Measurements from ENCODE around the gene ZNF837. TPM values are rescaled to one million over a fixed set of nuclear protein-coding genes. Genes with fewer than 3 reads are reported as not detected.
A peak's percentile ranks its signal among the peaks of the same experiment; 100 is the strongest.

ZNF837 gene
- total and polyA plus RNA-seq, 2 of the 13 experiments (the other 11 are each of a cell fraction or from before 2014, with no cell fraction given), result 0.29 to 1.3 TPM

DNA sequence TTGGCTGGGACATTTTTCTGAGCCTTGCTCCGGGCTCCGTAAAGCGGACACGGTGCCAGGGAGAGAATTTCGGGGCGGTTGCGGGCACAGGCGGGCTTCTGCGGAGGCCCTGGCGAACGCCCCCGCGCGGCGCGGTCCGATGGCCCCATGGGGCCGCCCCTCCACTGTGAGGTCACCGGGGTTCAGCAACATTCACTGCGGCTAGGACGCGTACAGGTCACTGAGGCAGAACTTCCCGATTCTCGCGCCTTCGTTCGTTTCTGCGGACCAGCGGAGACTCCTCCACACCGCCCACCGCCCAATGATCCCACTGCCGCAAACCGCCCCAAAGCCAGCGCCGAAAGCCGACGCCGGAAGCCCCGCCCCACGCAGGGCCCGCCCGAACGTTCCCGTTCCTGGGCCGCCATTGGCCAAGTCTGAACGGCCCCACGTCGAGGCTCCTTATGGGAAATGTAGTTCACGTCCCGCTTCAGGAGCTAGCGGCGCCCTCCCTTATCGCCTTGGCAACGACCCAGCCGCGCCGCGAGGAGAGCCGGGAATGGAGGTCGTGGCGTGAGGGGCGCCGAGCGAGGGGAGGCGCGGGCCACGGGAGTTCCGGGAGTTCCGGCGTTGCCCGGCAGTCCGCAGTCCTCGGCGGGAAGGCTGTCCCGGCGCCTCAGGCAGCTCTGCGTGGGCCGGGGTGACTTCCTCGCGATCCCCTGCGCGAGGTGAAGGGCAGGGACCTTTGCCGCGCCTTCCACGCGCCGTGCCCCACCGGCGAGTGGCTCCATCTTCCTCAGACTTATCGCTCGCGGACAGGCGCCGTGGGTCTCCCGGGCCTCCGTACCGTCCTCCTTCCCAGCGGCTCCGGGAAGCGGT, 27.6 kb upstream of the ZNF837 start, which contains the start of gene ZNF584 (continued):
- TF ChIP-seq, protein P1, sequence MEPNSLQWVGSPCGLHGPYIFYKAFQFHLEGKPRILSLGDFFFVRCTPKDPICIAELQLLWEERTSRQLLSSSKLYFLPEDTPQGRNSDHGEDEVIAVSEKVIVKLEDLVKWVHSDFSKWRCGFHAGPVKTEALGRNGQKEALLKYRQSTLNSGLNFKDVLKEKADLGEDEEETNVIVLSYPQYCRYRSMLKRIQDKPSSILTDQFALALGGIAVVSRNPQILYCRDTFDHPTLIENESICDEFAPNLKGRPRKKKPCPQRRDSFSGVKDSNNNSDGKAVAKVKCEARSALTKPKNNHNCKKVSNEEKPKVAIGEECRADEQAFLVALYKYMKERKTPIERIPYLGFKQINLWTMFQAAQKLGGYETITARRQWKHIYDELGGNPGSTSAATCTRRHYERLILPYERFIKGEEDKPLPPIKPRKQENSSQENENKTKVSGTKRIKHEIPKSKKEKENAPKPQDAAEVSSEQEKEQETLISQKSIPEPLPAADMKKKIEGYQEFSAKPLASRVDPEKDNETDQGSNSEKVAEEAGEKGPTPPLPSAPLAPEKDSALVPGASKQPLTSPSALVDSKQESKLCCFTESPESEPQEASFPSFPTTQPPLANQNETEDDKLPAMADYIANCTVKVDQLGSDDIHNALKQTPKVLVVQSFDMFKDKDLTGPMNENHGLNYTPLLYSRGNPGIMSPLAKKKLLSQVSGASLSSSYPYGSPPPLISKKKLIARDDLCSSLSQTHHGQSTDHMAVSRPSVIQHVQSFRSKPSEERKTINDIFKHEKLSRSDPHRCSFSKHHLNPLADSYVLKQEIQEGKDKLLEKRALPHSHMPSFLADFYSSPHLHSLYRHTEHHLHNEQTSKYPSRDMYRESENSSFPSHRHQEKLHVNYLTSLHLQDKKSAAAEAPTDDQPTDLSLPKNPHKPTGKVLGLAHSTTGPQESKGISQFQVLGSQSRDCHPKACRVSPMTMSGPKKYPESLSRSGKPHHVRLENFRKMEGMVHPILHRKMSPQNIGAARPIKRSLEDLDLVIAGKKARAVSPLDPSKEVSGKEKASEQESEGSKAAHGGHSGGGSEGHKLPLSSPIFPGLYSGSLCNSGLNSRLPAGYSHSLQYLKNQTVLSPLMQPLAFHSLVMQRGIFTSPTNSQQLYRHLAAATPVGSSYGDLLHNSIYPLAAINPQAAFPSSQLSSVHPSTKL (CRISPR knock-in tag; IDR thresholded peaks at IDR 0.05), result 0 out of 2 replicates have a peak, but pooled peaks have one; percentile 12
- peak; percentile 30; the same call in 1 of the 2 replicates for TF ChIP-seq ZNF441 (CRISPR knock-in tag; IDR thresholded peaks at IDR 0.05; ENCODE audit: borderline replicate concordance)
- TF ChIP-seq HNRNPH1 (optimal IDR thresholded peaks at IDR 0.05; ENCODE audit: low read depth, low read length), result peak; percentile 87
- TF ChIP-seq TARDBP (CRISPR knock-in tag; IDR thresholded peaks at IDR 0.05), result peak; percentile 60
- peak; percentile 89 for TF ChIP-seq IRF2 (CRISPR knock-in tag; IDR thresholded peaks at IDR 0.05)
- peak; percentile 53 to 56; a peak in 1 of 4 replicates for TF ChIP-seq KLF16 (CRISPR knock-in tag; IDR thresholded peaks at IDR 0.05)
- TF ChIP-seq NRL (CRISPR knock-in tag; IDR thresholded peaks at IDR 0.05; ENCODE audit: borderline replicate concordance), result peak; percentile 53; the same call in 1 of the 2 replicates
- TF ChIP-seq RFX3 (CRISPR knock-in tag; IDR thresholded peaks at IDR 0.05), result peak; percentile 94
- TF ChIP-seq, protein P2, sequence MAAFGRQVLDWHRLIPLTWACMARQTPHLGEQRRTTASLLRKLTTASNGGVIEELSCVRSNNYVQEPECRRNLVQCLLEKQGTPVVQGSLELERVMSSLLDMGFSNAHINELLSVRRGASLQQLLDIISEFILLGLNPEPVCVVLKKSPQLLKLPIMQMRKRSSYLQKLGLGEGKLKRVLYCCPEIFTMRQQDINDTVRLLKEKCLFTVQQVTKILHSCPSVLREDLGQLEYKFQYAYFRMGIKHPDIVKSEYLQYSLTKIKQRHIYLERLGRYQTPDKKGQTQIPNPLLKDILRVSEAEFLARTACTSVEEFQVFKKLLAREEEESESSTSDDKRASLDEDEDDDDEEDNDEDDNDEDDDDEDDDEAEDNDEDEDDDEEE (CRISPR knock-in tag; IDR thresholded peaks at IDR 0.05), result peak; percentile 49; the same call in 1 of the 2 replicates
- TF ChIP-seq ZNF713 (CRISPR knock-in tag; IDR thresholded peaks at IDR 0.05), result peak; percentile 61; the same call in 1 of the 2 replicates
- peak; percentile 89 for TF ChIP-seq RBFOX2 (IDR thresholded peaks at IDR 0.05; ENCODE audit: low read depth, low read length)
- TF ChIP-seq MXD4 (CRISPR knock-in tag; IDR thresholded peaks at IDR 0.05), result peak; percentile 65; the same call in 1 of the 2 replicates
- TF ChIP-seq ZNF777 (CRISPR knock-in tag; IDR thresholded peaks at IDR 0.05), result no peak
- TF ChIP-seq, protein P3, sequence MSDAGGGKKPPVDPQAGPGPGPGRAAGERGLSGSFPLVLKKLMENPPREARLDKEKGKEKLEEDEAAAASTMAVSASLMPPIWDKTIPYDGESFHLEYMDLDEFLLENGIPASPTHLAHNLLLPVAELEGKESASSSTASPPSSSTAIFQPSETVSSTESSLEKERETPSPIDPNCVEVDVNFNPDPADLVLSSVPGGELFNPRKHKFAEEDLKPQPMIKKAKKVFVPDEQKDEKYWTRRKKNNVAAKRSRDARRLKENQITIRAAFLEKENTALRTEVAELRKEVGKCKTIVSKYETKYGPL (CRISPR knock-in tag; IDR thresholded peaks at IDR 0.05), result no peak
- TF ChIP-seq, protein P4, sequence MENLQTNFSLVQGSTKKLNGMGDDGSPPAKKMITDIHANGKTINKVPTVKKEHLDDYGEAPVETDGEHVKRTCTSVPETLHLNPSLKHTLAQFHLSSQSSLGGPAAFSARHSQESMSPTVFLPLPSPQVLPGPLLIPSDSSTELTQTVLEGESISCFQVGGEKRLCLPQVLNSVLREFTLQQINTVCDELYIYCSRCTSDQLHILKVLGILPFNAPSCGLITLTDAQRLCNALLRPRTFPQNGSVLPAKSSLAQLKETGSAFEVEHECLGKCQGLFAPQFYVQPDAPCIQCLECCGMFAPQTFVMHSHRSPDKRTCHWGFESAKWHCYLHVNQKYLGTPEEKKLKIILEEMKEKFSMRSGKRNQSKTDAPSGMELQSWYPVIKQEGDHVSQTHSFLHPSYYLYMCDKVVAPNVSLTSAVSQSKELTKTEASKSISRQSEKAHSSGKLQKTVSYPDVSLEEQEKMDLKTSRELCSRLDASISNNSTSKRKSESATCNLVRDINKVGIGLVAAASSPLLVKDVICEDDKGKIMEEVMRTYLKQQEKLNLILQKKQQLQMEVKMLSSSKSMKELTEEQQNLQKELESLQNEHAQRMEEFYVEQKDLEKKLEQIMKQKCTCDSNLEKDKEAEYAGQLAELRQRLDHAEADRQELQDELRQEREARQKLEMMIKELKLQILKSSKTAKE (CRISPR knock-in tag; IDR thresholded peaks at IDR 0.05; ENCODE audit: borderline replicate concordance), result no peak
- TF ChIP-seq SALL2 (CRISPR knock-in tag; IDR thresholded peaks at IDR 0.05), result peak; percentile 57; the same call in 1 of the 2 replicates
- no peak for TF ChIP-seq ATF7-NPFF (CRISPR knock-in tag; IDR thresholded peaks at IDR 0.05; ENCODE audit: low read depth)
- TF ChIP-seq ZSCAN31 (CRISPR knock-in tag; IDR thresholded peaks at IDR 0.05; ENCODE audit: low read depth), result 0 out of 2 replicates have a peak, but pooled peaks have one; percentile 50
- TF ChIP-seq TBX3 (IDR thresholded peaks at IDR 0.05; ENCODE audit: borderline replicate concordance), result 0 out of 2 replicates have a peak, but pooled peaks have one; percentile 6
- TF ChIP-seq U2AF2 (IDR thresholded peaks at IDR 0.05; ENCODE audit: low read depth, low read length), result peak; percentile 88; the same call in 1 of the 2 replicates
- no peak for TF ChIP-seq PHF5A (CRISPR knock-in tag; IDR thresholded peaks at IDR 0.05; ENCODE audit: low read depth, unreplicated experiment)
- peak; percentile 30 for TF ChIP-seq FOXA3 (CRISPR knock-in tag; IDR thresholded peaks at IDR 0.05)
